Common myeloid progenitor, CD34-positive (primary cell): ENCODE measurements around the gene STN1.

ENCODE experiments used
- CTCF ChIA-PET: fragments of 350-600 bp; sonication (Branson Sonifier 250); formaldehyde crosslinking; loops from one replicate; lab custom pipeline; 2021; ENCODE audit warnings: antibody characterized with exemption; lab: Charles Lee
- POLR2A ChIA-PET: fragments of 350-600 bp; sonication (Branson Sonifier 250); formaldehyde crosslinking; loops from one replicate; lab custom pipeline; 2021; ENCODE audit warnings: antibody characterized with exemption; lab: Charles Lee
- DNase-seq, 3 donors: peaks; one replicate each; pipeline versions ENCODE4 v3.0.0 to v3.0.0-alpha.2; 2013
- H3K27ac ChIP-seq, 2 experiments: 1 replicate in 1 of 2; 2 replicates in 1 of 2; pipeline ENCODE4 v1.7.0; 2013; ENCODE audit warnings: inconsistent platforms in 2 of 2, low read length in 2 of 2, mild to moderate bottlenecking in 2 of 2, low read depth in 1 of 2, moderate library complexity in 1 of 2; ENCODE audit not compliant: severe bottlenecking in 2 of 2, insufficient read depth in 1 of 2, poor library complexity in 1 of 2
- H3K27me3 ChIP-seq, 5 experiments: replicated peaks in 2 of 5; 1 replicate in 3 of 5; 2 replicates in 2 of 5; pipeline versions ENCODE4 v1.6.1 to v1.7.0; 2013; ENCODE audit warnings: low read length in 4 of 5, mild to moderate bottlenecking in 2 of 5, moderate library complexity in 2 of 5, inconsistent platforms in 1 of 5; ENCODE audit not compliant: insufficient read depth in 5 of 5, control insufficient read depth in 4 of 5
- H3K36me3 ChIP-seq, 4 experiments: 1 replicate in 2 of 4; 2 replicates in 2 of 4; pipeline versions ENCODE4 v1.6.1 to v1.7.0; 2013; ENCODE audit warnings: low read length in 3 of 4, control low read depth in 1 of 4, mild to moderate bottlenecking in 1 of 4; ENCODE audit not compliant: control insufficient read depth in 4 of 4, insufficient read depth in 4 of 4
- H3K4me1 ChIP-seq, 4 experiments: 1 replicate in 3 of 4; 2 replicates in 1 of 4; pipeline versions ENCODE4 v1.6.1 to v1.7.1; 2013; ENCODE audit warnings: low read length in 3 of 4, mild to moderate bottlenecking in 3 of 4, control low read depth in 1 of 4, inconsistent platforms in 1 of 4, moderate library complexity in 1 of 4; ENCODE audit not compliant: control insufficient read depth in 4 of 4, insufficient read depth in 4 of 4; ENCODE audit errors: control extremely low read depth in 1 of 4
- H3K4me3 ChIP-seq, 7 experiments: 1 replicate in 4 of 7; 2 replicates in 3 of 7; pipeline versions ENCODE4 v1.5.1 to v1.7.0; 2013; ENCODE audit warnings: mild to moderate bottlenecking in 7 of 7, low read length in 6 of 7, moderate library complexity in 6 of 7, inconsistent platforms in 2 of 7, low read depth in 2 of 7, control low read depth in 1 of 7; ENCODE audit not compliant: insufficient read depth in 4 of 7, control insufficient read depth in 1 of 7; ENCODE audit errors: extremely low read depth in 1 of 7
- H3K9me3 ChIP-seq, 5 experiments: 1 replicate in 4 of 5; 2 replicates in 1 of 5; pipeline versions ENCODE4 v1.6.1 to v1.7.1; 2013; ENCODE audit warnings: low read length in 4 of 5, mild to moderate bottlenecking in 2 of 5, inconsistent platforms in 1 of 5, low read depth in 1 of 5, moderate library complexity in 1 of 5; ENCODE audit not compliant: control insufficient read depth in 4 of 5, insufficient read depth in 2 of 5; ENCODE audit errors: control extremely low read depth in 1 of 5
- WGBS: methylation state at CpG from one replicate; pipeline ENCODE4 v1.1.5; 2013; ENCODE audit not compliant: insufficient coverage; 5-methylcytosine and 5-hydroxymethylcytosine counted together

Gene STN1

GRCh38 chr10:103839872-103840739 lies 77.9 kb downstream of the STN1 start:
- Histone ChIP-seq H3K27ac (no peak overlapping the region), H3K4me3 (no peak overlapping the region), H3K9me3 (no peaks in the 10 kb centered on the region), H3K27me3 (no peaks in the 10 kb centered on the region), H3K4me1 (peaks cover 0 to 35% (median 2%) of the 10 kb centered on the region in 4 experiments), H3K36me3 (no peaks in the 10 kb centered on the region)
- DNase-seq, result no peak
- WGBS, result 67% methylated on average over 15 of the region's 18 CpGs
- CTCF ChIA-PET, result interaction anchor here (1.1 to 2.0 kb wide), 5 partner anchors 8 to 85 kb away, joined by 3 to 6 read pairs (median 4); no protein-coding TSS in a partner anchor
- POLR2A ChIA-PET, result no interaction called here

- Histone ChIP-seq H3K4me3 (no peak overlapping the region), H3K27ac (no peak overlapping the region), H3K27me3 (no peaks in the 10 kb centered on the region), H3K4me1 (peaks cover 0 to 39% (median 2%) of the 10 kb centered on the region in 4 experiments), H3K36me3 (no peaks in the 10 kb centered on the region), H3K9me3 (no peaks in the 10 kb centered on the region)
- POLR2A ChIA-PET, result no interaction called here
- 97% methylated on average over 3 of the region's 9 CpGs for WGBS
- CTCF ChIA-PET, result interaction anchor here (1.0 to 2.0 kb wide), 5 partner anchors 9 to 150 kb away, joined by 3 to 6 read pairs (median 4); no protein-coding TSS in a partner anchor
- no peak for DNase-seq
These were observed 78.5 kb downstream of the STN1 start for GRCh38 chr10:103839519-103839871.

- H3K27me3 ChIP-seq, result no peaks in the 10 kb centered on the region
- no peak overlapping the region for H3K4me3 ChIP-seq
- DNase-seq, result no peak
- 95% methylated on average over 10 of the region's 13 CpGs for WGBS
- no peaks in the 10 kb centered on the region for H3K9me3 ChIP-seq
- ChIA-PET CTCF (interaction anchor here (0.8 to 2.0 kb wide), 7 partner anchors 9 to 150 kb away, joined by 3 to 6 read pairs (median 4); no protein-coding TSS in a partner anchor), POLR2A (no interaction called here)
- peaks cover 0 to 39% (median 2%) of the 10 kb centered on the region in 4 experiments for H3K4me1 ChIP-seq
- no peak overlapping the region for H3K27ac ChIP-seq
- no peaks in the 10 kb centered on the region for H3K36me3 ChIP-seq
These were observed 79.0 kb downstream of the STN1 start for GRCh38 chr10:103838862-103839518.

- Histone ChIP-seq H3K27ac (no peak overlapping the region), H3K4me3 (no peak overlapping the region), H3K36me3 (no peaks in the 10 kb centered on the region), H3K9me3 (peaks cover 0 to 1% (median 0%) of the 10 kb centered on the region in 5 experiments), H3K4me1 (peaks cover 0 to 43% (median 2%) of the 10 kb centered on the region in 4 experiments), H3K27me3 (no peaks in the 10 kb centered on the region)
- ChIA-PET CTCF (interaction anchor here (0.8 kb wide), 1 partner anchor 14 kb away, joined by 3 read pairs; no protein-coding TSS in a partner anchor), POLR2A (no interaction called here)
- DNase-seq, result no peak
- 100% methylated on average over 3 of the region's 4 CpGs for WGBS
These were observed 80.0 kb downstream of the STN1 start for GRCh38 chr10:103838070-103838395.

GRCh38 chr10:103837370-103838069 lies 80.5 kb downstream of the STN1 start:
- CTCF ChIA-PET, result interaction anchor here (0.8 to 1.0 kb wide), 2 partner anchors 9 to 15 kb away, joined by 3 read pairs; no protein-coding TSS in a partner anchor
- no peak overlapping the region for H3K4me3 ChIP-seq
- WGBS, result 92% methylated on average over 8 of the region's 10 CpGs
- peaks cover 0 to 4% (median 0%) of the 10 kb centered on the region in 5 experiments for H3K9me3 ChIP-seq
- no peaks in the 10 kb centered on the region for H3K36me3 ChIP-seq
- peaks cover 0 to 43% (median 2%) of the 10 kb centered on the region in 4 experiments for H3K4me1 ChIP-seq
- H3K27me3 ChIP-seq, result no peaks in the 10 kb centered on the region
- no peak for DNase-seq
- H3K27ac ChIP-seq, result no peak overlapping the region
- POLR2A ChIA-PET, result no interaction called here

- WGBS, result 89% methylated on average over 7 of the region's 9 CpGs
- DNase-seq, result no peak
- no peaks in the 10 kb centered on the region for H3K36me3 ChIP-seq
- POLR2A ChIA-PET, result no interaction called here
- CTCF ChIA-PET, result interaction anchor here (0.9 to 1.0 kb wide), 2 partner anchors 9 to 85 kb away, joined by 3 read pairs; no protein-coding TSS in a partner anchor
- H3K4me1 ChIP-seq, result peaks cover 0 to 43% (median 2%) of the 10 kb centered on the region in 4 experiments
- no peaks in the 10 kb centered on the region for H3K27me3 ChIP-seq
- no peak overlapping the region for H3K4me3 ChIP-seq
- H3K27ac ChIP-seq, result no peak overlapping the region
- H3K9me3 ChIP-seq, result peaks cover 0 to 4% (median 0%) of the 10 kb centered on the region in 5 experiments
These were observed 81.1 kb downstream of the STN1 start for GRCh38 chr10:103836861-103837260.
